Hindlimb muscle (tissue), 1 donor: ENCODE data around the gene ANGPTL2. TPM values are rescaled to one million over a fixed set of nuclear protein-coding genes. Genes with fewer than 3 reads are reported as not detected.

ENCODE experiments used
- DNase-seq: peaks from one replicate; pipeline ENCODE4 v3.0.0-alpha.2; 2013
- polyA plus RNA-seq: library from polyadenylated mRNA; unstranded; fragments of 120-200 nt; gene quantifications from one replicate; pipeline ENCODE4 v1.2.1, GENCODE V29; 2013; ENCODE audit not compliant: insufficient read length

Gene ANGPTL2
- polyA plus RNA-seq, 1 donor, result 49.4 TPM

- DNase-seq, result peak; percentile 60
Measured at GRCh38 chr9:127049044-127049443, 73.4 kb downstream of the ANGPTL2 start.

GRCh38 chr9:127047971-127048370 is 74.5 kb downstream of the ANGPTL2 start:
- no peak for DNase-seq

GRCh38 chr9:127045148-127045547 is 77.3 kb downstream of the ANGPTL2 start:
- no peak for DNase-seq

- DNase-seq, result no peak
Measured at GRCh38 chr9:127039492-127039891, 82.9 kb downstream of the ANGPTL2 start.

GRCh38 chr9:127038531-127038930 is 83.9 kb downstream of the ANGPTL2 start:
- DNase-seq, result no peak

Other genes starting within 250 kb of the ANGPTL2 start
- gene RALGPS1, start 207.9 kb downstream of the ANGPTL2 start, polyA plus RNA-seq, result 6.7 TPM
- 17.8 TPM for gene GARNL3, start 142.1 kb upstream of the ANGPTL2 start, polyA plus RNA-seq